Left renal pelvis (tissue), 4 donors: ENCODE measurements around the gene TNC. TPM values are rescaled to one million over a fixed set of nuclear protein-coding genes. Genes with fewer than 3 reads are reported as not detected.

Source experiments
- DNase-seq, 4 donors: peaks; one replicate each; pipeline ENCODE4 v3.0.0-alpha.2; 2013; ENCODE audit warnings: low read depth in 4 of 4, low spot score in 3 of 4
- polyA plus RNA-seq, 4 donors: library from polyadenylated mRNA; unstranded; fragments of 120-200 nt; gene quantifications; one replicate each; pipeline ENCODE4 v1.2.1, GENCODE V29; 2013; ENCODE audit not compliant: insufficient read length in 4 of 4

TNC gene
- polyA plus RNA-seq, 4 donors, result 228 to 410 (median 350) TPM

GRCh38 chr9:115058175-115058574 is 59.8 kb downstream of the TNC start:
- DNase-seq, result no peak

- DNase-seq, result no peak
Observed at GRCh38 chr9:115057559-115057958, 60.4 kb downstream of the TNC start.

GRCh38 chr9:115050002-115050490 is 67.9 kb downstream of the TNC start:
- no peak for DNase-seq

- DNase-seq, result no peak
Observed at GRCh38 chr9:115046824-115047223, 71.1 kb downstream of the TNC start.

GRCh38 chr9:115046199-115046598 is 71.8 kb downstream of the TNC start:
- no peak for DNase-seq

GRCh38 chr9:115043632-115044031 is 74.3 kb downstream of the TNC start:
- DNase-seq, result no peak

- DNase-seq, result no peak
Observed at GRCh38 chr9:115042781-115043509, 75.0 kb downstream of the TNC start.

- DNase-seq, result no peak
Observed at GRCh38 chr9:115039516-115040120, 78.3 kb downstream of the TNC start.

GRCh38 chr9:115038178-115038577 is 79.8 kb downstream of the TNC start:
- DNase-seq, result no peak

- DNase-seq, result no peak
Observed at GRCh38 chr9:115036691-115037090, 81.3 kb downstream of the TNC start.

GRCh38 chr9:115035841-115036612 is 81.9 kb downstream of the TNC start:
- no peak for DNase-seq

GRCh38 chr9:115034801-115035200 is 83.2 kb downstream of the TNC start:
- no peak for DNase-seq

GRCh38 chr9:115033800-115034199 is 84.2 kb downstream of the TNC start:
- DNase-seq, result no peak

- no peak for DNase-seq
Observed at GRCh38 chr9:115032296-115032695, 85.7 kb downstream of the TNC start.

- no peak for DNase-seq
Observed at GRCh38 chr9:115030006-115030405, 88.0 kb downstream of the TNC start.

GRCh38 chr9:115025721-115026120 is 92.2 kb downstream of the TNC start:
- DNase-seq, result no peak

- DNase-seq, result no peak
Observed at GRCh38 chr9:115024925-115025535, 92.9 kb downstream of the TNC start.

- DNase-seq, result no peak
Observed at GRCh38 chr9:115022760-115023434, 95.1 kb downstream of the TNC start.

GRCh38 chr9:115018547-115019435 is 99.2 kb downstream of the TNC start:
- no peak for DNase-seq

- DNase-seq, result no peak
Observed at GRCh38 chr9:115016344-115016743, 101.6 kb downstream of the TNC start.
